ENCODE data around the gene ATM.
"Not testable (repeated sequence)": the region's sequence is repeated elsewhere in the genome, so short reads cannot be mapped to it uniquely, and the experiment has no call there.

Gene ATM

DNA sequence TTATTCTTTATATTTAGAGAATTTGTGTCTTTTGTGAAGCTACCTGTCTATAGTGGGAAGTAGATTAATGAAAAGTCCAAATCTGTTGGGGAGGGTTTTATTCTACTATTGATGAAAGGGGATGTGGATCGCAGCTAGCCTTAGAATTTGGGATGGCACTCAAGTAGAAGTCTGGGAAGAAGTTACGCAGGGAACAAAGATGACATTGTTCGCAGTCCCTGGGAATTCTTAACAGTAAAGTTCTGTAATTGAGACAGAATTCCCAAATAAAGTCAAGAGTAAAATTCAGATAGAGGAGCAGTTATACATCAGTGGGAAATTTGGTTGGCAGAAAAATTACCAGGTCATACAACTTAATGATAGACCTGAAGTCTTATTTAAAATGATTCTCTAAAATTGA is 64.1 kb downstream of the ATM start:
- DNase-seq = no peak

DNA sequence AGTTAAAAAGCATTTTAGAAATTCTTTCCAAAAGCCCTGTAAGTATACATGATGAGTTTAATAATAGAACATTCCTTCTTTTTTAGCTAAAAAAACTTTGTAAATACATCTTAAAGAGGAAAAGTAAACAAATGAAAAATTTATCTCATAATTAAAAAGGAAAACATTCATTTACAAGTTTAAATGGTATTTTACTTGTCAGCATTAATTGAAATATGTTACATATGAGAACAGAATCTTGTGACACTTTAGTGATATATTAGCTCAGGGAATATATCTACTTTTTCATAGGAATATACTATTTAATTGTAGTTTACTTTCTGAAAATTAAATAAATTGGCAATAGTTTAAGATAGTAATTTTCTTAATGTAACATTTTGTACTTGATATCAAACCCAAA is 66.2 kb downstream of the ATM start:
- not testable (repeated sequence) for DNase-seq

DNA sequence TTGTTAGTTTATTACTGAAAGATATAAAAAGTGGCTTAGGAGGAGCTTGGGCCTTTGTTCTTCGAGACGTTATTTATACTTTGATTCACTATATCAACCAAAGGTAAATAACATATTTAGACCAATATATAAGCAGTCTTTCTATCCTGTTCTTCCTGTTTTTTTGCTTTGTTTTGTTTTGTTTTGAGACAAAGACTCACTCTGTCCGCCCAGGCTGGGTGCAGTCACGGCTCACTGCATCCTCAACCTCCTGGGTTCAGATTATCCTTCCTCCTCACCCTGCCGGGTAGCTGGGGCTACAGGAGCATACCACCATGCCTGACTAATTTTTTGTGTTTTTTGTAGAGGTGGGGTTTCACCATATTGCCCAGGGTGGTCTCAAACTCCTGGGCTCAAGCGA is 66.8 kb downstream of the ATM start:
- DNase-seq = no peak

DNA sequence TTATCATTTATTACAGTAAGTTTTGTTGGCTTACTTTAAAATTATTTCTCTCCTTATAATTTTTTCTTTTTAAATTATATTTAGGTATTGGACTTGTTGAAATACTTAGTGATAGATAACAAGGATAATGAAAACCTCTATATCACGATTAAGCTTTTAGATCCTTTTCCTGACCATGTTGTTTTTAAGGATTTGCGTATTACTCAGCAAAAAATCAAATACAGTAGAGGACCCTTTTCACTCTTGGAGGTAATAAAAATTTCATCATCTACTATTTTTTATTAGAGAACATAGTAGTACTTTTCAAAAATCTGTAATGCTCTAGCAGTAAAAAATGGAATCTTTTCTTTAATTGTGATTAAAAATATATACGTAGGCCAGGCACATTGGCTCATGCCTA is 70.4 kb downstream of the ATM start:
- DNase-seq = no peak

DNA sequence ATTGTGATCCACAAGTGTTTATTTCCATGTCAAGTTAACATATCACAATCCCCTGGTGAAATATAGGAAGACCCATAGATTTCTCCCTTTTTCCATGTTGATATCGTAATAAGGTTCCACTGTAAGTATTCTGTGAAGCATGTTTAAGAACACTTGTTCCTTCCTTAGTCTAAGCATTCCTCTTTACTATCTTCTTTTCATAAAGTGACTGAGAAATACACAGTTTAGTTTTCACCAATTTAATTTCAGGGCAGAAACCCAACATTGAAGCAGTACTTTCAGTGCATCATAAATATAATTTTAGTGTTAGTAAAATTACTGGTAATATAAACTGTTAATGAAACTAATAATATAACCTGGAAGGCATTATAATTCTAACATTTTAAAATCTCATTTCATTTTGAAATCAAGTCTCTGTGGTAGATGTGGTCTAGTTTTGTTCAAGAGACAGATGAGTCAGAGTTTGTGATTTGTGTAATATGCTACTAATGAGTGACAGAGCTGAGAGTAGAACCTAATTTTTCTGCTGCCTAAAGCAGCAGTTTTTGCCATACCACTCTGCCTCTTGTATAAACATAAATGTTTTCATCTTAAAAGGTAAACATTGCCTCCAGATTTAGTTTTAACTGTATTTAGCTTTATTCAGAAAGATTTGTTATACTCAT is 79.4 kb downstream of the ATM start:
- no peak for DNase-seq

DNA sequence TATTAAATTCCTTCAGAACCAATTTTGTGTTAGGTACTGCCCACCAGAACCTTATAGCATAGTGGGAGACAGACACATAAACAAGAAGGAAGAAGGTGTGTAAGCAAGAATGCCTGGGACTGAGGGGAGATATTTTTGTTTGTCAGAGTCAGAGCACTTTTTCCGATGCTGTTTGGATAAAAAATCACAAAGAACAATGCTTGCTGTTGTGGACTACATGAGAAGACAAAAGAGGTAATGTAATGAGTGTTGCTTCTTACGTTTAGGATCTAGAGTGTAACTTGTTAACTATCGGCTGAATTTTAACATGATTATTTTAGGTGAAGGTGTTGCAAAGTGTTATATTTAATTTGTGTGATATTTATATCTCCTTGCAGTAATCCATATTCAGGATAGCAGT is 84.9 kb downstream of the ATM start:
- DNase-seq = no peak

DNA sequence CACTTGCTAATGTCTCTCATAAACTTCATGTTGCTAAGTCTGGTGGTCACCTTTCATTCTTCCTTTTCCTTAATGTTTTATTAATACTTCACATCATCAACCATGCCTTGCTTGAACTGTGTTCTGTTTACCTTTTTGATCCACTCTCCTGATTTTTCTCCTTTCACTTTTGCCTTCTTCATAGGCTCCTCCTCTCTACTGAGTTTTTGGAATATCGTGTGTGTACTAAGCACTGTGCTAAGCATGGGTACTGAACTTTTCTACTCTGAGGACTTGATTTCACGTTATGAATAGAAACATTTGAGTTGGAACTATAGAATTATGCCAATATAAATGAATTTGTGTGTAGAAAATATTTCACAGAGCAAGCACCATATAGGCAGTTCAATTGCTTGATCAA is 90.6 kb downstream of the ATM start:
- no peak for DNase-seq

DNA sequence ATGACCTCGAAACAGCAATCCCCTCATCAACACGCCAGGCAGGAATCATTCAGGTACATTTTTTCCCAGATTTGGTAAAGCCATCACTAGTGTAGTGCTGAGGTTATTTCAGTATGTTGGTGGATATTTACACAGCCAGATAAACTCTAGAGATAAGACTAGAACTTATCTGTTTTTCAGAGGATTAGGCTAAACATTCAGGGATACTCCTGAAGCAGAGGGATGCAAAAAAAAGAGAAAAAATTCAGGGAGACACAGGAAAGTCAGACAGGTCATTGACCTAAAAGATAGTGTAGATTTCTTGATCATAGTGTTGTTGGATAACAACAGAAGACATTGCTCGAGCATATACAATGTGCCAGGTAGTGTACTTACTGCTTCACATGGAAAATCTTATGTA is 93.2 kb downstream of the ATM start:
- DNase-seq = no peak

DNA sequence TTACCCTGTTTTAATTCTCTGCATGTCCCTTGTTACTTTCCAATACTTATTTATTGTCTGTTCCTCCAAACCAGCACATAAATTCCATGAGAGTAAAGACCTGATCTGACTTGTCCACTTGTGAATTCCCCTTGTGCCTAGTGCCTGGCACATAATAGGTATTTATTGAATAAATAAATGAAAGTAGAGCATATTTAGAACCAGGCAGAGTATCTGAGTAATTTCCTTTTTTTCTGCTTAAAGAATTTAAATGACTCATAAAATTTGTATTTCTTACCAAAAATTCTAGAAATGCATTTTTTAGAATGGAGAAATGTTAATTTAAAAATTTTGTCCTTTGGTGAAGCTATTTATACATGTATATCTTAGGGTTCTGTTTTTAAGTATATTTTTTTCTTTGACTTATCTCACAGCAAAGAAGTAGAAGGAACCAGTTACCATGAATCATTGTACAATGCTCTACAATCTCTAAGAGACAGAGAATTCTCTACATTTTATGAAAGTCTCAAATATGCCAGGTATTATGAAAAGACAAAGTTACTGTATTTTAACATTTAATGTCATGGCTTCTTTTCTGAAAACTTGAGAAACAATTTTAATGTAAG is 96.8 kb downstream of the ATM start:
- DNase-seq = no peak

DNA sequence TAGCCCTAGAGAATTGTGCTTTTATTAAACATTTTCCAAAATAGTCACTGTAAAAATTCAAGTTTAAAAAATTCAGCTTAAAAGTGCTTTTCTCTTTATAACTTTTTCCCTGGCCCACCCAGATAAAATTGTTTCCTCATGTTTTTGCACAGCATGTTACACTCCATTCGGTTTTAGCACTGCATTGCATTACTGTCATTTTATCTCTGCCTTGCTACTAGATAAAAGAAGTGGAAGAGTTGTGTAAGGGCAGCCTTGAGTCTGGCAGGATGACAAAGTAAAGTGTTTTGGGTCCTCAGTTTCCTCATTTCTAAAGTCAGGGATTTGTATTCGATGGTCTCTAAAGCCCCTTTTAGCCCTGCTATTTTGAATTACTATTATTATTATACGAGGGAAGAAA is 99.8 kb downstream of the ATM start:
- no peak for DNase-seq

DNA sequence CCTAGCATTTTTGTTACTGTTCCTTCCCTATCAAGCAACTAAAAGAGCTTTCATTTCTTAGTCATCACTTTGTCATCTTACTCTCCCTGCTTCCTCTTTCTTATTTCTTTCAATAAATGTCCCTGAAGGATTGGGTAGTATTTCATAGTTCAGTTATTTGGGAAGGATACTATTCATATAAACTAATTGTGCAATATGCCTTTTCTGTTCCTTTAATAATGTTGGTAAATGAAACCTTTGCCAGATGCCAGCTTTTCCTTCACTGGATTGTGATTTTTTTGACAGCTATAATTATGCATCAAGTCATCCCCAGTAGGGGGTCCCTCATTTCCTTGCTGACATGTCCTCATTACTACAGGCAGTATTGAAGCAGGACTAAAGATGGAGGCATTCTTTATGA is 101.7 kb downstream of the ATM start:
- no peak for DNase-seq

DNA sequence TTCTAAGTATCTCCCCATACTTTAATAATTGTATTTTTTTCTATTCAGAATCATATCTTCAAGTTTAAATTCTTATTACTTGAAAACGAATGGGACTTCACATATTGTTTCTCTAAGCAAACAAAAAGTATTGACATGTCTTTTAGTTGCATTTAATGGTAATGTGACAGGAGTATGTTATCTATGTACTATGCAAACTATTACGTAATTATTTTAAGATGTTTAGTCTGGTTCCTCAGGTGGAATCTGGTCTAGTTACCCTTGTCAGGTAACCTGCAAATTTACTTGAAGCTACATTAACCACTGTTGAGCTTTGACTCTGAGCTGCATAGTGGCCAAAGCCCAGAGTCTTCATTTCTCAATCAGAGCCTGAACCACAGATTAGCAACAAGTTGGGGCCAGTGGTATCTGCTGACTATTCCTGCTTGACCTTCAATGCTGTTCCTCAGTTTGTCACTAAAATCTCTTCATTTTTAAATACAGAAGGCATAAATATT is 110.6 kb downstream of the ATM start:
- no peak for DNase-seq

DNA sequence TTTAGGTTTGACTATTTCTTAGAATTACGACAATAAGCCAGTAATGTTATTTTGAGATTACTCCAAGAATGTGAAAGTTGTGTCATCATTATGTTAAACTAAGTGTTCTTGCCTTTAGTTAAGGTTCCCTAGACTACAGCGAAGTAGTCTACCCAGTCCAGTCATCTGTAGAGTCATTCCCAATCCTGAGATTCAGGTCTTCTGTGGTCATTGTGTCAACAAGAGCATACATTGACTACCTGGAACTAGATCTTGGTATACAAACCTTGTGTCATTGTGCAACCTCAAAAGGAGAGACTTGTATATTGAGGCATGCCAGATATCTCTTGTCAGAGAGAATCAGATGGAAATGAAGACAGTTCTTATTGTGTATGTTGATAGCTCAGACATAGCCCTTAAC is 115.9 kb downstream of the ATM start:
- DNase-seq = no peak

DNA sequence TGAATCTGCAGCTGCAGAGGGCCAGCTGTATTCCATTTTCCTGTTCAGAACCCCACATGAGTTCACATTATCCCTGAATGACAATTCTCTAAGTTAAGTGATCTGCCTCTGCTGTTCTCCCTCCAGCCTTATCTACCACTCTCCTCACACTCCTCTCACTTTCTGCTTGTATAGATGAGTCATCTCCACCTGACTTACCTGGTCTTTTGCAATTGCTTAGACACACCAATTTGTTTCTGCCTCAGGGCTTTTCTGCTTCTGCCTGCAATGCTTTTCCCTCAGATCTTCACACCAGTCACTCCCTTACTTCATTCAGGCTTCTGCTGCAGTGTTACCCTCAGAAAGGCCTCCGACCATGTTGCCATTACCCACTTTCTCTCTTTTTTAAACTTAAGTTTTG is 118.1 kb downstream of the ATM start:
- no peak for DNase-seq

DNA sequence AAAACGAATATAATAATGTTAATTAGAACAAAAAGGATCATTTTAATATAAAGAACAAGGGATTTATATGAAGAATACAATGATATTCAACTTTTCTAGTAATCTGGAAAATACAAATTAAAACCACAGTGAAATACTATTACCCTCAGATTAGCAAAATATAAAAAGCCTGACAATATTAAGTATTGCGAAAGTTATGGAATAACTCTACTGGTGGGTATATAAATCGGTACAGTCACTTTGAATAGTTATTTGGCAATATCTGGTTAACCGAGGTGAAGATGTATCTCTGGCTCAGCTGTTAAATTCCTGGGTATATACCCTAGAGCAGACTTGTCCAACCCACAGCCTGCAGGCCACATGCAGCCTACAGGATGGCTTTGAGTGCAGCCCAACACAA is 118.8 kb downstream of the ATM start:
- no peak for DNase-seq

DNA sequence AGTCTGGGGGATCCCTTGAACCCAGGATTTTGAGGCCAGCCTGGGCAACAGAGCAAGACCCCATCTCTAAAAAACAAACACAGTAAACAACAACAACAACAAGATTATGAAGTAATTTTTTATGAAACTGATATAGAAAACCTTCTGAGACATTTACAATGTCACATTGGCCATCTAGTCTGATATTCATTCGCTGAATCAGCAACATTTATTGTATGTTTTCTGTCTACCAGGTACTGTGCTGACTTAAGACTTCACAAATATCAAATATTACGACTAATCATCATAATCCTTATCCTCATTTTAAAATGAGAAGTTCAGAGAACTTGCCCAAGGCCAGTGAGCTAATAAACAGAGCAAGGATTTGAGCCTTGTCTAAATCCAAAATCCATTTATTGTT is 120.8 kb downstream of the ATM start:
- DNase-seq = no peak

DNA sequence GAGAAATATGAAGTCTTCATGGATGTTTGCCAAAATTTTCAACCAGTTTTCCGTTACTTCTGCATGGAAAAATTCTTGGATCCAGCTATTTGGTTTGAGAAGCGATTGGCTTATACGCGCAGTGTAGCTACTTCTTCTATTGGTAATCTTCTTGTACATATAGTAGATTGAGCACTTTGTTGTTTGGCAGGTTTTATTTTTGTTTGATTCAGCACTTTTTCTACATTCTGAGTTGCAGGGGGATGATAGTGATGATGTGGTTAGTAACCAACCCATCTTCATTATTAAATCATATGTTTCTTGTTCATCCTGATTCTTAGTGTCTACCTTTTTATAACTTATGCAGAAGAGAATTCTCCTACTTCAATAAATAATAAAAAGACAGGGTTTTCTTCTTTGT is 122.9 kb downstream of the ATM start:
- DNase-seq = no peak

DNA sequence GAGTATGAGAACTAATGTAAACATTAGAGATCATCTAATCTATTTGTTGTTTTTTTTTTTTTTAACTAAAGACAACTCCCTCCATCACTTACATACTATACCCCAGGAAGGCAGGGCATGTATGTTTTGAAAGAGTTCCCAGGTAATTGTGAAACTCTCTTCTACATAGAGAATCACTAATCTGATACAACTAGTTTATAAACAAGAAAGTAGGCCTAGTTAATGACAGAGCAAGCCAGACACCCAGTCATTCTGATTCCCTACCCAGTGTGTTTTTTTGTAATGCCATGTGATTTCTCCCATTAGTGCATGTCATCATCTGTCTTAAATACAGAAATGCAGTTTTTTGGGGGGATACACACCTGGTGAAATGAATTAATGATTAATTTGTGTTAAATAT is 123.6 kb downstream of the ATM start:
- DNase-seq = no peak

DNA sequence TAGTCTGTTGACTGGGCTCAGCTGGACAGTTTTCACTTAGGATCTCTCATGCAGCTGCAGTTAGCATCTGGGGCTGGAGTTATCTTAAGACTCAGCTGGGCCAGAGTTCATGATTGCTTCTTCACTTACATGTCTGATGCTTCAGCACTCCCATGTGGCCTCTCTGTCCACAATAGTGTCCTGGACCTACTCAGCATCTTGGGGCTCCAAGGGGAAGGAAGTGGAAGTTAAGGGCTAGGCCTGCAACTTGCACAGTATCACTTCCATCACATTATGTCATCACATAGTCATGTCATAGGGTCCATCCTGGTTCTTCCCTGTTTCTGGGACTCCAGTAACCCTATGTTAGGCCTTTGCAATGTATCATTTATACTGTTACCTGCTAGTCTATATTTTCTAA is 128.6 kb downstream of the ATM start:
- DNase-seq = no peak

DNA sequence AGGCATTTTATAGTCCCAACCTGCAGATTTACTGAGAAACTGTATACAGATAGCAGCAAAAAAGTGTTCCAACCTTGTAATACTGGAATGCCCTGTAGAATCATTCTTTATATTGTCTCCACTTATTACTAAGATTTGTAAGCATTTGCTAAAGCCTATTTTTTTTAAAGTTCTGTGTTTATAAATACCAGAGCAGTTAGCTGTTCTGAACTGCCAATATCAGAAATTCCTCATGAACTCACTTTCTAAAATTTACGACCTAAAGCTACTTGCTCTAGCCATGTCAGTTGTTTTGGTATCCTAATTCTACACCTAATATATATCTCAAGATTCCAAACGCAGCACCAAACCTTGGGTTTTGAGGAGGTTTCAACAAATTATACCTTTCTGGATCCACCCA is 141.3 kb downstream of the ATM start:
- no peak for DNase-seq

DNA sequence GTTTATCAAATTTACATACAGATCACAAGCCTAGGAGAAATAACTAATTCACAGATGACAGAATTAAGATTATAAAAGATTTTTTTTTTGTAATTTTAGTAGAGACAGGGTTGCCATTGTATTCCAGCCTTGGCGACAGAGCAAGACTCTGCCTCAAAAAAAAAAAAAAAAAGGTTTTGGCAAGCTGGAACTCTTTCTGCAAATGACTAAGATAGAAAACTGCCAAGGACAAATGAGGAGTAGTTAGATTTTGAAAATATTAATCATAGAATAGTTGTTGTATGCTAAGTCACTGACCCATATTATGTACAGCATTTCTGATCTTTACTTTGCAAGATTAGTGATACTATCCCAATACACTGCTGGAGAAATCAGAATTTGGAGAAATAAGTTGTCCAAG is 145.3 kb downstream of the ATM start:
- DNase-seq = no peak

DNA sequence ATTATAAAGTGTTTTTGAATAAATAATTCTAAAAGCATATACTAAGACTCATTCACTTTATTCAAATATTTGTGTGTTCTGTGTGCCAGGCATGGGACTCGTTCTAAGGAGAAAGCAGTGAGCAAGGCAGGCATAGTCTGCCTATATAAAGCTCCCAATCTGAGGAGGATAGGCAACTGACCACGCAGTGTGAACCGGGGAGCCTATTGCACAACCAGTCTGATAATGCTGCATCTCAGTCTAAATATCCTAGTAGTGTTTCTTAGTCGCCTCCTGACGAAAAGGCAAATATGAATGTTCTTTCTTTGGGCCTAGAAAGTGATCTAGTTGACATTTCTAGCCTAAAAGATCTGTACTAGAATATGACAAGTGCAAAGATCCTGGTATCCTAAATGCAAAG is 146.2 kb downstream of the ATM start:
- DNase-seq = no peak

DNA sequence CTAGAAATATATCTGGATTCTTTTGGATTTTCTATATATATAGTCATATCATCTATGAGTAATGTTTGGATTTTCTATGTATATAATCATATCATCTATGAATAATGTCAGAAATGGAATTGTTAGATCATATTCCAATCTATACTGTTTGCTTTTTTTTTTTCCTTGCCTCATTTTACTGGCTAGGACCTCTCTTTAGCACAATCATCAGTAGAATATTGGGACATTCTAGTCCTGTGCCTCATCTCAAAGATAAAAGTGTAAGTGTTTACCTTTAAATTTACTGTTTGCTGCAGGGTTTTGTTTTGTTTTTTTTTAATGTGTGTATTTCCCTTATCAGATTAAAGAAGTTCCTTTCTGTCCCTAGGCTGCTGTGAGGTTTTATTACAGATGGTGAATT is 147.4 kb downstream of the ATM start:
- no peak for DNase-seq

DNA sequence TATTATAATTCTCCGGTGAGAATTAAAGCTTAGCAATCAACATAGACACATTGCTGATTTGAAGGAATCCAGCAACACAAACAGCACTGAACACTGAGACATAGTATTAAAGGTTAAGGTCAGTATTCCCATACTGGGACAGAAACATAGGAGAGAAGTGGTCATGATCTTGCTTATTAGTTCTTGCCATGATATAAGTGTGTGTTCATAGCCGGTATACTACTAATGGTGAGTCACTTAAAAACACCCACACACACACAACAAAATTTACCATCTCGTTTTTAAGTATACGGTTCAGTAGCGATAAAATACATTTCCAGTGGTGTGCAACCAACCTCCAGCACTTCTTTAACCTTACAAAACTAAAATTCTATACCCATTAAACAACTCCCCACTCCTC is 148.1 kb downstream of the ATM start:
- no peak for DNase-seq

DNA sequence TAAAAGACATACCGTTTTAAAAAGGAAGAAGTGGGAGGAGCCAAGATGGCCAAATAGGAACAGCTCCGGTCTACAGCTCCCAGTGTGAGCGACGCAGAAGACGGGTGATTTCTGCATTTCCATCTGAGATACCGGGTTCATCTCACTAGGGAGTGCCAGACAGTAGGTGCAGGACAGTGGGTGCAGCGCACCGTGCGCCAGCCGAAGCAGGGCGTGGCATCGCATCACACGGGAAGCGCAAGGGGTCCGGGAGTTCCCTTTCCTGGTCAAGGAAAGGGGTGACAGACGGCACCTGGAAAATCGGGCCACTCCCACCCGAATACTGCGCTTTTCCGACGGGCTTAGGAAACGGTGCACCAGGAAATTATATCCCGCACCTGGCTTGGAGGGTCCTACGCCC is 150.6 kb downstream of the ATM start:
- DNase-seq = not testable (repeated sequence)

All from NCI-H187 (cell line).